Keratinocyte (primary cell): Measurements from ENCODE around the gene FAM53B. TPM values are rescaled to one million over a fixed set of nuclear protein-coding genes. Genes with fewer than 3 reads are reported as not detected.

Source experiments
- DNase-seq: peaks from one replicate; pipeline ENCODE4 v3.0.0-alpha.2; 2011; ENCODE audit warnings: low read depth, missing footprints, low spot score
- FAIRE-seq: peaks from 2 replicates; lab custom pipeline; 2011; peaks lifted over from hg19 to GRCh38; lab: Jason Lieb, UNC
- H2AFZ ChIP-seq: 2 replicates; pipeline ENCODE4 v1.6.0; 2012; ENCODE audit warnings: low read length, control low read depth, inconsistent platforms; ENCODE audit not compliant: control insufficient read depth
- H3K27ac ChIP-seq: 2 replicates; pipeline ENCODE4 v1.5.1; 2011; ENCODE audit warnings: low read length; ENCODE audit not compliant: control insufficient read depth, insufficient read depth
- H3K27me3 ChIP-seq: 3 replicates; pipeline ENCODE4 v1.6.0; 2011; ENCODE audit warnings: low read length; ENCODE audit not compliant: control insufficient read depth, insufficient read depth; ENCODE audit errors: extremely low read depth
- H3K36me3 ChIP-seq, 2 experiments: 2 replicates in 1 of 2; 3 replicates in 1 of 2; pipeline ENCODE4 v1.5.1; 2011; ENCODE audit warnings: low read length in 2 of 2, mild to moderate bottlenecking in 1 of 2; ENCODE audit not compliant: control insufficient read depth in 2 of 2, insufficient read depth in 2 of 2; ENCODE audit errors: extremely low read depth in 1 of 2
- H3K4me1 ChIP-seq: 3 replicates; pipeline ENCODE4 v1.5.1; 2011; ENCODE audit warnings: low read length; ENCODE audit not compliant: control insufficient read depth, insufficient read depth; ENCODE audit errors: extremely low read depth
- H3K4me2 ChIP-seq: 3 replicates; pipeline ENCODE4 v1.6.0; 2011; ENCODE audit warnings: low read depth, low read length; ENCODE audit not compliant: control insufficient read depth, insufficient read depth; ENCODE audit errors: extremely low read depth
- H3K4me3 ChIP-seq, 3 experiments: fragments of 200-600 bp in 1 of 3; sonication (generic) in 1 of 3; 2 replicates in 2 of 3; 3 replicates in 1 of 3; pipeline ENCODE4 v1.5.1; 2011 to 2016; ENCODE audit warnings: low read length in 3 of 3, mild to moderate bottlenecking in 3 of 3, control low read depth in 2 of 3, inconsistent platforms in 1 of 3, low read depth in 1 of 3, mixed read lengths in 1 of 3, mixed run types in 1 of 3, moderate library complexity in 1 of 3; ENCODE audit not compliant: control insufficient read depth in 2 of 3, insufficient read depth in 2 of 3; ENCODE audit errors: extremely low read depth in 1 of 3
- H3K79me2 ChIP-seq: 2 replicates; pipeline ENCODE4 v1.6.0; 2012; ENCODE audit warnings: low read length; ENCODE audit not compliant: control insufficient read depth, insufficient read depth
- H3K9ac ChIP-seq: 3 replicates; pipeline ENCODE4 v1.6.0; 2011; ENCODE audit warnings: low read length; ENCODE audit not compliant: control insufficient read depth, insufficient read depth; ENCODE audit errors: extremely low read depth
- H3K9me1 ChIP-seq: 3 replicates; pipeline ENCODE4 v1.6.0; 2011; ENCODE audit warnings: low read length; ENCODE audit not compliant: control insufficient read depth, insufficient read depth; ENCODE audit errors: extremely low read depth
- H3K9me3 ChIP-seq: 2 replicates; pipeline ENCODE4 v1.5.1; 2012; ENCODE audit warnings: low read depth, low read length; ENCODE audit not compliant: control insufficient read depth
- H4K20me1 ChIP-seq: 3 replicates; pipeline ENCODE4 v1.6.0; 2011; ENCODE audit warnings: low read length; ENCODE audit not compliant: control insufficient read depth, insufficient read depth; ENCODE audit errors: extremely low read depth
- CTCF ChIP-seq, 3 experiments: IDR thresholded peaks in 1 of 3; conservative IDR thresholded peaks in 1 of 3; optimal IDR thresholded peaks in 1 of 3; 2 replicates in 2 of 3; 3 replicates in 1 of 3; pipeline versions ENCODE3 to v1.5.1; 2011; ENCODE audit warnings: low read length in 3 of 3, mild to moderate bottlenecking in 3 of 3, moderate library complexity in 2 of 3, control low read depth in 1 of 3, inconsistent platforms in 1 of 3; ENCODE audit not compliant: insufficient read depth in 2 of 3; ENCODE audit errors: extremely low read depth in 1 of 3
- EZH2 ChIP-seq: IDR thresholded peaks from one replicate; pipeline ENCODE4 v1.6.1; 2012; ENCODE audit warnings: inconsistent platforms, mild to moderate bottlenecking, low read length, moderate library complexity
- dilution Hi-C: fragments of 300-500 bp; cut with MboI; formaldehyde crosslinking; loops from one replicate; pipeline ENCODE4 v1.7.0; 2020; ENCODE audit warnings: low sequenced_read_pairs; ENCODE audit not compliant: extremely low pct_ligation_motif_present
- polyA plus RNA-seq, 5 experiments: library from polyadenylated mRNA; depleted of rRNA in 3 of 5; stranded (reverse) in 3 of 5; stranded (forward) in 1 of 5; unstranded in 1 of 5; fragments of >200 nt; gene quantifications; 1 replicate in 1 of 5; 2 replicates in 3 of 5; 3 replicates in 1 of 5; pipeline versions ENCODE4 v1.2.1 to v1.2.3, GENCODE V29; 2011 to 2012; ENCODE audit warnings: missing spikeins in 2 of 5, low read depth in 1 of 5, low replicate concordance in 1 of 5

Gene FAM53B
- polyA plus RNA-seq, 1 donor (not counting 4 experiments of a cell fraction or from before 2014, with no cell fraction given): 8.6 TPM

- Histone ChIP-seq H3K36me3 (peaks cover 7 to 14% of the 10 kb centered on the region in 2 experiments), H3K4me3 (no peak overlapping the region), H3K9ac (no peak overlapping the region), H2AFZ (no peak overlapping the region), H4K20me1 (peaks cover 3% of the 10 kb centered on the region), H3K9me3 (no peaks in the 10 kb centered on the region), H3K4me1 (no peaks in the 10 kb centered on the region), H3K79me2 (peaks cover 14% of the 10 kb centered on the region), H3K27me3 (no peaks in the 10 kb centered on the region), H3K9me1 (peaks cover 2% of the 10 kb centered on the region), H3K4me2 (no peak overlapping the region), H3K27ac (no peak overlapping the region)
- TF ChIP-seq EZH2: no peak
- no peak for TF ChIP-seq CTCF (optimal IDR thresholded peaks at IDR 0.05 in 1 of 3, IDR thresholded peaks at IDR 0.05 in 1 of 3, conservative IDR thresholded peaks at IDR 0.05 in 1 of 3; ENCODE audit: extremely low read depth in 1 of 3, insufficient read depth in 2 of 3, low read length in 3 of 3)
- DNase-seq (no peak), FAIRE-seq (no peak)
- dilution Hi-C loops: no loop called here
These were observed 79.1 kb downstream of the FAM53B start for GRCh38 chr10:124665091-124665490.

GRCh38 chr10:124663766-124664360, 80.3 kb downstream of the FAM53B start:
- Histone ChIP-seq H3K4me2 (no peak overlapping the region), H3K9ac (no peak overlapping the region), H3K27me3 (no peaks in the 10 kb centered on the region), H3K4me3 (no peak overlapping the region), H3K36me3 (peaks cover 8 to 14% of the 10 kb centered on the region in 2 experiments), H3K9me3 (no peaks in the 10 kb centered on the region), H2AFZ (no peak overlapping the region), H3K79me2 (peaks cover 13% of the 10 kb centered on the region), H3K4me1 (no peaks in the 10 kb centered on the region), H4K20me1 (peaks cover 3% of the 10 kb centered on the region), H3K9me1 (peaks cover 2% of the 10 kb centered on the region), H3K27ac (no peak overlapping the region)
- DNase-seq: no peak
- TF ChIP-seq EZH2: no peak
- no peak for TF ChIP-seq CTCF (optimal IDR thresholded peaks at IDR 0.05 in 1 of 3, IDR thresholded peaks at IDR 0.05 in 1 of 3, conservative IDR thresholded peaks at IDR 0.05 in 1 of 3; ENCODE audit: extremely low read depth in 1 of 3, insufficient read depth in 2 of 3, low read length in 3 of 3)
- dilution Hi-C loops: no loop called here
- no peak for FAIRE-seq
